IMR-90 (cell line): ENCODE data around the gene PTPRK. TPM values are rescaled to one million over a fixed set of nuclear protein-coding genes. Genes with fewer than 3 reads are reported as not detected.

Experiments used
- ATAC-seq: fragments of 200-7000 bp; cut with Tn5 transposase; 2 replicates; pipeline ENCODE4 v1.9.1; 2020; ENCODE audit warnings: low read depth, mild to moderate bottlenecking, moderate library complexity
- BruUV-seq: library from RNA; stranded (reverse); fragments of 400-500 nt; replicated peaks from 2 replicates; lab custom pipeline; 2021; lab: Mats Ljungman, UMichigan
- CTCF ChIA-PET: fragments of 300-600 bp; formaldehyde crosslinking; extraction: SDS; loops from one replicate; lab custom pipeline; 2021; ENCODE audit warnings: antibody characterized with exemption; lab: Yijun Ruan, JAX
- POLR2A ChIA-PET: fragments of 300-600 bp; sonication (Branson Sonifier 250); formaldehyde crosslinking; loops from one replicate; lab custom pipeline; 2022; ENCODE audit warnings: antibody characterized with exemption; ENCODE audit not compliant: unreplicated experiment; lab: Charles Lee
- DNase-seq: peaks from one replicate; pipeline ENCODE4 v3.0.0; 2013
- H2AFZ ChIP-seq: replicated peaks from 2 replicates; pipeline ENCODE3; 2013; ENCODE audit warnings: low read length, mild to moderate bottlenecking; ENCODE audit not compliant: poor library complexity
- H2AK5ac ChIP-seq: 2 replicates; pipeline ENCODE4 v1.6.1; 2013; ENCODE audit warnings: low read depth, low read length, inconsistent platforms
- H2AK9ac ChIP-seq: replicated peaks from 2 replicates; pipeline ENCODE3; 2013; ENCODE audit warnings: mild to moderate bottlenecking, low read depth, low read length, moderate library complexity; ENCODE audit not compliant: poor library complexity
- H2BK120ac ChIP-seq: 2 replicates; pipeline ENCODE4 v1.6.1; 2013; ENCODE audit warnings: low read depth, low read length, inconsistent platforms
- H2BK15ac ChIP-seq: 3 replicates; pipeline ENCODE4 v1.6.1; 2013; ENCODE audit warnings: low read depth, low read length, inconsistent platforms
- H2BK20ac ChIP-seq: 2 replicates; pipeline ENCODE4 v1.6.1; 2013; ENCODE audit warnings: low read depth, mild to moderate bottlenecking, inconsistent platforms, low read length, moderate library complexity
- H2BK5ac ChIP-seq: 2 replicates; pipeline ENCODE4 v1.6.1; 2013; ENCODE audit warnings: mild to moderate bottlenecking, low read depth, low read length, inconsistent platforms; ENCODE audit not compliant: poor library complexity, severe bottlenecking
- H3K14ac ChIP-seq: replicated peaks from 2 replicates; pipeline ENCODE4 v1.6.1; 2013; ENCODE audit warnings: low read depth, low read length, inconsistent platforms
- H3K18ac ChIP-seq: 2 replicates; pipeline ENCODE4 v1.6.1; 2013; ENCODE audit warnings: low read depth, low read length, control low read depth
- H3K23ac ChIP-seq: 2 replicates; pipeline ENCODE4 v1.6.1; 2013; ENCODE audit warnings: low read depth, low read length, inconsistent platforms
- H3K27ac ChIP-seq: 2 replicates; pipeline ENCODE4 v1.5.1; 2013; ENCODE audit warnings: mild to moderate bottlenecking, control low read depth, low read length; ENCODE audit not compliant: insufficient read depth
- H3K27me3 ChIP-seq: 2 replicates; pipeline ENCODE4 v1.6.1; 2013; ENCODE audit warnings: low read length; ENCODE audit not compliant: control insufficient read depth, insufficient read depth
- H3K36me3 ChIP-seq: 2 replicates; pipeline ENCODE4 v1.6.1; 2013; ENCODE audit warnings: low read length, mixed read lengths; ENCODE audit not compliant: control insufficient read depth, insufficient read depth
- H3K4ac ChIP-seq: 2 replicates; pipeline ENCODE4 v1.6.1; 2013; ENCODE audit warnings: low read depth, low read length, inconsistent platforms
- H3K4me1 ChIP-seq: 2 replicates; pipeline ENCODE4 v1.6.1; 2013; ENCODE audit warnings: low read length, mixed read lengths; ENCODE audit not compliant: control insufficient read depth, insufficient read depth
- H3K4me2 ChIP-seq: 2 replicates; pipeline ENCODE4 v1.6.1; 2013; ENCODE audit warnings: low read depth, mild to moderate bottlenecking, control low read depth, low read length, moderate library complexity
- H3K4me3 ChIP-seq: 2 replicates; pipeline ENCODE4 v1.5.1; 2013; ENCODE audit warnings: low read depth, mild to moderate bottlenecking, control low read depth, low read length, moderate library complexity; ENCODE audit not compliant: insufficient read depth
- H3K56ac ChIP-seq: 2 replicates; pipeline ENCODE4 v1.6.1; 2013; ENCODE audit warnings: low read length, inconsistent platforms; ENCODE audit not compliant: insufficient read depth; ENCODE audit errors: extremely low read depth
- H3K79me1 ChIP-seq, 2 experiments: 2 replicates each; pipeline ENCODE4 v1.6.1; 2013; ENCODE audit warnings: low read length in 2 of 2, inconsistent platforms in 1 of 2, low read depth in 1 of 2
- H3K9ac ChIP-seq: 2 replicates; pipeline ENCODE4 v1.6.1; 2013; ENCODE audit warnings: low read depth, low read length, control low read depth
- H3K9me1 ChIP-seq: 2 replicates; pipeline ENCODE4 v1.6.1; 2013; ENCODE audit warnings: low read length, inconsistent platforms; ENCODE audit not compliant: insufficient read depth
- H3K9me3 ChIP-seq: 2 replicates; pipeline ENCODE4 v1.6.1; 2013; ENCODE audit warnings: low read length; ENCODE audit not compliant: control insufficient read depth, insufficient read depth
- H4K20me1 ChIP-seq: 2 replicates; pipeline ENCODE4 v1.6.1; 2013; ENCODE audit warnings: low read length, inconsistent platforms; ENCODE audit not compliant: insufficient read depth
- H4K5ac ChIP-seq: 2 replicates; pipeline ENCODE4 v1.6.1; 2013; ENCODE audit warnings: mild to moderate bottlenecking, low read depth, low read length, control low read depth
- H4K8ac ChIP-seq, 2 experiments: 2 replicates each; pipeline ENCODE4 v1.6.1; 2013; ENCODE audit warnings: low read depth in 2 of 2, low read length in 2 of 2, control low read depth in 1 of 2, inconsistent platforms in 1 of 2
- H4K91ac ChIP-seq: 2 replicates; pipeline ENCODE4 v1.6.1; 2013; ENCODE audit warnings: low read depth, low read length, inconsistent platforms; ENCODE audit not compliant: insufficient read depth
- NFE2L2 ChIP-seq: fragments of 150-350 bp; IDR thresholded peaks from 2 replicates; pipeline ENCODE4 v1.6.1; 2016; ENCODE audit warnings: low read depth, mild to moderate bottlenecking, low read length
- POLR2A ChIP-seq: IDR thresholded peaks from 2 replicates; pipeline ENCODE4 v1.6.1; 2012; ENCODE audit warnings: mild to moderate bottlenecking, low read depth, low read length
- WGBS, 2 experiments: methylation state at CpG; one replicate each; pipeline versions ENCODE4 v1.1.5 to v1.1.7; 2013; ENCODE audit warnings: missing lambda C conversion rate in 2 of 2; ENCODE audit not compliant: insufficient read length in 1 of 2; ENCODE audit errors: extremely low coverage in 2 of 2; 5-methylcytosine and 5-hydroxymethylcytosine counted together
- dilution Hi-C: fragments of 300-500 bp; cut with HindIII; formaldehyde crosslinking; loops from one replicate; pipeline ENCODE4 v1.14.3; 2018; ENCODE audit warnings: low sequenced_read_pairs; ENCODE audit not compliant: unreplicated experiment
- in situ Hi-C: fragments of 300-500 bp; cut with MboI; formaldehyde crosslinking; loops from 3 replicates; pipeline ENCODE4 v1.14.3; 2019; ENCODE audit warnings: low sequenced_read_pairs, inconsistent platforms, mixed read lengths
- intact Hi-C: fragments of 100-400 bp; cut with micrococcal nuclease; formaldehyde crosslinking; loops from 2 replicates; pipeline ENCODE4 v1.10.0; 2022
- polyA plus RNA-seq, 3 experiments: library from polyadenylated mRNA; depleted of rRNA; stranded (reverse); fragments of >200 nt; gene quantifications; 2 replicates each; pipeline ENCODE4 v1.2.3, GENCODE V29; 2012; ENCODE audit warnings: low replicate concordance in 1 of 3
- total RNA-seq: library from RNA; depleted of rRNA; stranded (reverse); fragments of >200 nt; gene quantifications from 2 replicates; pipeline ENCODE4 v1.2.3, GENCODE V29; 2012
- TF ChIP-seq, protein P1 (sequence below): fragments of 150-350 bp; IDR thresholded peaks from 2 replicates; pipeline ENCODE4 v1.6.1; 2017; ENCODE audit warnings: mild to moderate bottlenecking, antibody characterized with exemption, low read length, low read depth

PTPRK gene
- total and polyA plus RNA-seq, 2 of the 4 experiments (the other 2 are of a cell fraction), result 18.0 to 80.8 TPM

DNA sequence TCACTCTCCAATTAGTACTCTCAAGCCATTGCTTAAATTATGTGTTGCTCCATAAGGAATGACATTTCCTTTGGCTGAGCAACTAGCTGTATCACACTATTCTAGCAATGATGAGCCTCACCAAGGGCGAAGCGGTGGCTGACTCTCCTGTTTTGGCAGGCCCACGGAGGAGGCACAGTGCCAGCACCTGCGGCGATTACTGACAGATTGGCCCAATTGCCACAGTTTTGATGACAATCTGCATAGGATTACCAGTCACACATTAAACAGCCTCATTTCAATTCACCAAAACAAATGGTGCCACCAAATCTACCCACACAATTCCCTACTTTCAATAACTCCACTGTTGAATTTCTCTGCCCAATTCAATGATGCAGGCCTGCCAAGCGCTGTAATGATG, 286.9 kb downstream of the PTPRK start:
- H3K4me2 ChIP-seq, result no peak overlapping the region
- intact Hi-C loops, result no loop called here
- no peak overlapping the region for H3K27ac ChIP-seq
- no peak overlapping the region for H2AK9ac ChIP-seq
- in situ Hi-C loops, result no loop called here
- H3K27me3 ChIP-seq, result no peaks in the 10 kb centered on the region
- H3K4me3 ChIP-seq, result no peak overlapping the region
- ATAC-seq (no peak), DNase-seq (no peak)
- WGBS, 2 experiments, result 100% methylated on average over 2 of the region's 6 CpGs; no CpG with 5 or more reads in 1 of the 2 experiments
- H3K4me1 ChIP-seq, result peaks cover 2% of the 10 kb centered on the region; the same call in 1 of the 2 replicates
- H3K79me1 ChIP-seq, result peaks cover 4 to 14% of the 10 kb centered on the region in 2 experiments; a peak in 3 of 4 replicates
- H2BK120ac ChIP-seq, result no peak overlapping the region
- no peak overlapping the region for H3K4ac ChIP-seq
- POLR2A ChIA-PET, result no interaction called here
- no peak for TF ChIP-seq NFE2L2
- TF ChIP-seq, protein P1, sequence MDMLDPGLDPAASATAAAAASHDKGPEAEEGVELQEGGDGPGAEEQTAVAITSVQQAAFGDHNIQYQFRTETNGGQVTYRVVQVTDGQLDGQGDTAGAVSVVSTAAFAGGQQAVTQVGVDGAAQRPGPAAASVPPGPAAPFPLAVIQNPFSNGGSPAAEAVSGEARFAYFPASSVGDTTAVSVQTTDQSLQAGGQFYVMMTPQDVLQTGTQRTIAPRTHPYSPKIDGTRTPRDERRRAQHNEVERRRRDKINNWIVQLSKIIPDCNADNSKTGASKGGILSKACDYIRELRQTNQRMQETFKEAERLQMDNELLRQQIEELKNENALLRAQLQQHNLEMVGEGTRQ, result no peak
- no peak for TF ChIP-seq POLR2A
- no peak overlapping the region for H2BK5ac ChIP-seq
- no peaks in the 10 kb centered on the region for H3K9me1 ChIP-seq
- H4K20me1 ChIP-seq, result no peaks in the 10 kb centered on the region
- H2BK15ac ChIP-seq, result no peak overlapping the region
- no peak overlapping the region for H2AK5ac ChIP-seq
- no peak overlapping the region for H2AFZ ChIP-seq
- dilution Hi-C loops, result no loop called here
- peaks cover 1% of the 10 kb centered on the region; the same call in 1 of the 2 replicates for H3K36me3 ChIP-seq
- H3K23ac ChIP-seq, result no peak overlapping the region
- H4K5ac ChIP-seq, result no peak overlapping the region
- no peak overlapping the region for H3K14ac ChIP-seq
- H3K56ac ChIP-seq, result no peak overlapping the region
- no peak overlapping the region for H2BK20ac ChIP-seq
- no TSS peak for BruUV-seq
- H4K8ac ChIP-seq, result no peak overlapping the region
- H3K9ac ChIP-seq, result no peak overlapping the region
- no peak overlapping the region for H3K18ac ChIP-seq
- no peaks in the 10 kb centered on the region for H3K9me3 ChIP-seq
- CTCF ChIA-PET, result no interaction called here
- no peak overlapping the region for H4K91ac ChIP-seq
